Femur (tissue), 1 donor: Measurements from ENCODE around the gene AGER.
"Not testable (repeated sequence)": the region's sequence is repeated elsewhere in the genome, so short reads cannot be mapped to it uniquely, and the experiment has no call there.

Source experiments
- DNase-seq: peaks from one replicate; pipeline ENCODE4 v3.0.0-alpha.2; 2017

AGER gene

DNA sequence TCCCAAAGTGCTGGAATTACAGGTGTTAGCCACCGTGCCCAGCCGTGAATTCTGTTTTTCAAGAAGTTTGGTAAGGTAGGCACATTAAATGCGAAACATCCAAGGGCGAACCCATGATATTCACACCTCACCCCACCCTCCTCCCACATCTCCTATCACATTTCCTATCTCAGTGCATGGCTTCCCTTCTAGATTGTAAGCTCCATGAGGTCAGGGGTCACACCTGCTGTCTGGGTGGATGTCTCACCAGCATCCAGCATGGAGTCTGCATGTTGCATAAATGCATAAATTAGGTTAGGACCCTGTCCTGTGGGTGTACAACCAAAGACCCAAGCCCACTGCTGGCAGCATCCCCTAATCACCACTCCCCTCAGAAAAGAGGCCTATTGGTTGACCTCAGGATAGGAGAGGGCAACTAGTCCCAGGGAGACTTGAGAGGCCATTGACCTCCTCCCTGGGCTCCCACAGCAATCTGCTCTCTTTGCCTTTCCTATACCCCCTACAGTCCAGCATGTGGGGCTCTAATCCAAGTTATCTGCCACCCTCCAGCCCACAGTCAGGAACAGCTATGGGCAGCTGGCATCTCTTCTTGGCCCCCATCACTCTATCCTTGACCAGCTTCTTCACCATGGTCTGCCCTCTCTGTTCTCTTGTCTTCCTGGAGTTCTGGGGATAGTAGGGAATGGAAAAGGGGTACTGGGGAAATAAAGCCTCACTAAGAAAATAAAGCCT, 36.5 kb downstream of the AGER start:
- DNase-seq: no peak

DNA sequence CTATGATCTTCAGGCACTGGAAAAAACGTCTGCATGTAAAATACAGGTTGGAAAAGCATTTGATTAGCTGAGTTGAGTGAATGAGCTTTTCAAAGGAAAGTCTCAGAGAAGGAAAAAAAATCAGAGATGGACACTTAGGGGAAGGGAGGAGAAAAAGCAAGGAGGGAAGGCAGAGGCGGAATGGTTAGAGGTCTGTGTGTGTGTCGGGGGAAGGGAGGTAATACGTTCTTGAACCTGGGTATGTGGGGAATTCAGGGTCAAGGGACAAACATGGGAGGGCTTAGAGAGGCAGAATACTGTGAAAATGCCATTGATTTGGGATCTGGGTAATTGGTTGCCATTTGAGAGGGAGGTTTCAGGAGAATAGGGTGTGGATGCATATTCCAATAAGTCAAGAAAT, 37.4 kb downstream of the AGER start:
- DNase-seq: no peak

DNA sequence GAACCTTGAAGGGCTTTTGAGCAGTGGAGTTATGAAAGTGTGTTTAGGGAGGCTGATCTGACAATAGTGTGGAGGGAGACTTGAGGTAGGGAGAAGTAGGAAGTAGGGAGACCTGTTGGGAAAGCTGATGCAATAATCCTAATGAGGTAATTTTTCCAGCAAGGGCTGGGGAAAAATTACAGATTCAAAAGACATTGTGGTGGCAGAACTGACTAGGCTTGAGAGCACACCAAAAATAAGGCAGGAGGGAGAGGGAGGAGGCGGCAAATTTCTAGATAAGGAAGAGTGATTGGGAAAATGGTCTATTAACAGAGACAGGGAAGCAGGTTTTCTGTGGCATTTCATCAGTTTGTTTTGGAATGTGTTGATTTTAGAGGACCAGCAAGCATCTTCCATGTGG, 37.8 kb downstream of the AGER start:
- DNase-seq: no peak

DNA sequence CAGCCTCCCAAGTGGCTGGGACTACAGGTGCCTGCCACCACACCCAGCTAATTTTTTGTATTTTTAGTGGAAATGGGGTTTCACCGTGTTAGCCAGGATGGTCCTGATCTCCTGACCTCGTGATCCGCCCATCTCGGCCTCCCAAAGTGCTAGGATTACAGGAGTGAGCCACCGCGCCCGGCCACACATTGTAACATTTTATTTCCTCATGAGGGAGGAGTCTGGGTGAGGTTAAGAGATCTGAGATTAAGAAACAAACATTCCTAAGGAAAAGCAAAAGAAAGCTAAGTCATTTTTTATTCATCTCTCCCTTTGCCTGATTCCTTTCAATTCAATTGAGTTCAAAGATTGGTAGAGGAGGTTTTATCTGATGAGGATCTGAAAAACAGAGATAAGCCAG, 39.8 kb downstream of the AGER start:
- DNase-seq: not testable (repeated sequence)

DNA sequence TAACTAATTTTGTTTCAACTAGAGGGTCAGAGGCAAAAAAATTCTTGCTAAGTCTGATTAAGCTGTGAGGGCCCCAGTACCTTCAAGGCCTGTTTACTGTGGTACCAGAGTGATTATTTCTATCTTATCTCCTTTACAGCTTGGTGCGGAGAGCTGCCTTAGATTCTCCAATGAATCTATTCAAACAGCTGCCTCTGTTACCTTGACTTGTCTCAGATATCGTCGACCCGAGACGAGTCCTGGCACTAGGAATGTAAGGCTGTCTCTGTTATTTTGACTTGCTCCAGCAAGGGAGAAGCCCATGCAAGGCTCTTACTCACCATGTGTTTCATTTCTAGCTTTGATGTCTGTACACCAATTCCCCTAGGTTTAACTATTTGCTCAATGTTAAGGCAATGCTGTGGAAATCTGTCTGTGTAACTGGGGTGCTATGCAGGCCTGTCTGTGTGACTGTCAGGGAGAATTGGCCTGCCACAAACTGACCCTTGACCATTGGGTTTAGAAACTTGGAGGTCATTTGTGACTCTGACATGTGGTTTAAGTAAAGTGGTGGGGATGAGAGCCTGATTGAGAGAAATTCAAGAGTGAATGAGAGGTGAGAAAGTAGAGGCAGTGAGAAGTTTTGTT, 43.5 kb downstream of the AGER start:
- DNase-seq: no peak

DNA sequence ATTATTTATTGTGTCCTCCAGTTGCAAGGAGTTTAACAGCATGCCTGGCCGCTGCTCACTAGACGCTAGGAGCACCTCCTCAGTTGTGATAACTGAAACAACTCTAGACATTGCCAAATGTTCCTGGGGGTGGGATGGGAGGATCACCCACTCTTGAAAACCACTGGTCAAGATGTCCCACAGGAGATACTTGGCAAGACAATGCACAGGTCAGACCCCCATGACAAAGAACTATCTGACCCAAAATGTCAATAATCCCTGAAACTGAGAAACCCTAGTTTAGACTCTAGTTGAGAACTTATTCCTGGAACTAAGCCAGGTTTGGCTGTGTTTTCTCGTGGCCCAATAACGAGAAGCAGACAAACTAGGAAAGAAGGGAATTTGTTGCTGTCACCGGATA, 44.5 kb downstream of the AGER start:
- DNase-seq: no peak

DNA sequence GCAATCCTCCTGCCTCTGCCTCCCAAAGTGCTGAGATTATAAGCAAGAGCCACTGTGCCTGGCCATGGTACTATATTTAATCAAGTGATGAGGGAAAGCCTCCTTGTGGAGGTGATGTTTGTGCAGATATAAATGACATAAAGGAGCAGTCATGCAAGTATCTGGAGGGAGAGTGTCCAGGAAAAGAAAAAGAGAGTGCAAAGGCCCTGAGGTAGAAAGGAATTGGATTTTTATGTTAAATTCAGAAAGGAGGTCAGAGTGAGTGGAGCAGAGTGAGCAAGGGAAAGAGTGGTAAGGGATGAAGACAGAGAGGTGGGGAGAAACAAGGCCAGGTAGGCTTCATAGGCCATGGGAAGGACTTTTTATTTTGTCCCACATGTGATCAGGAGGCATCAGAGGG, 46.6 kb downstream of the AGER start:
- DNase-seq: no peak

DNA sequence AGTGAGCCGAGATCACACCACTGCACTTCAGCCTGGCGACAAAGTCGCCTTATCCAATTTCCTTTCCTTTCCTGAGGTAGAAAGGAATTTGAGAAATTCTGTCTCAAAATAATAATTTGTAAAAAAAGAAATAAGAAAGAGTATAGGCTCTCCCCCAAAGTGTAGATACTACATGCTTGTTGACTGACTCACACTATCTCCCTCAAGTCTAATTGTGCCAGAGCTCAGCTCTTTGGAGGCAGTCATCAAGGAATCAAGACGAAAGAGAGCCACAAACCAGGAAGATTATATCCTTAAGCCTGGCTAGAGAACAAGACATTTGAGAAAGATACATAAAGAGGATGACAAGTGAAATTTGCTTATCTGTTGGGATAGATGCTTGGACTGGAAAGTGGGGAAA, 50.3 kb downstream of the AGER start:
- DNase-seq: no peak

DNA sequence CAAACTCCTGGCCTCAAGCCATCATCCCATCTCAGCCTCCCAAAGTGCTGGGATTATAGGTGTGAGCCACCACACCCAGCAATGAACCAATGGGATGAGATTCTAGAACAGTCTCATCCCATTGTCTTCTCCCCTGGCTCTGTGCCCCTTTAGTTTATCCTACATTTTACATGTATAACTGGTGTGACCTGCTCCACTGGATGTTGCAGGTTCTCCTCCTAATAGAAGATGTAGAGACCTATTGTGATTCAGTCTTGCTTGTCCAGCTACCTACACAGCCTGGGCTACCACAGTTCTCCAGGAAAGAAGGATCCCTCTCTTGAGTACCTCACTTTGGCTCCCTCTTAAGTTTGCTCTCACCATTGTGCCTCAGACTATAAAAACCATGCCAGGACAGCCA, 51.9 kb downstream of the AGER start:
- DNase-seq: no peak

DNA sequence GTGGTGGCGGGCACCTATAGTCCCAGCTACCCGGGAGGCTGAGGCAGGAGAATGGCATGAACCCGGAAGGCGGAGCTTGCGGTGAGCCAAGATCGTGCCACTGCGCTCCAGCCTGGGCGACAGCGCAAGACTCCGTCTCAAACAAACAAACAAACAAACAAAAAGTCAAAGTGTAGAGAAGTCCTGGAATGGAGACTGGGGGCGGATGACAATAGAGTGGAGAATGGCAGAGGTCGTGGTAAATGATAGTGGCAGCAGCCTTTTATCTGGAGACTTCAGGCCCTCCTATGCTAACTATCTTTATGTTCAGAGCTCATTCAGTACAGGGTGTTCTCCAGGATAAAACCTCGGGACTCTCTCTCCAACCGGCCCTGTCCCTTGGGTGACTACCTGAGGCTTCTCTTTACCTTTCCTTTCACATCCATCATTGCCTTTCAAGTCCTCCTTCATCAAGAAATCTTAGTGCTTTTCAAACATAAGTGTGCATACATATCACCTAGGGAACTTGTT, 52.6 kb downstream of the AGER start:
- DNase-seq: no peak
